Measurements from ENCODE around the gene TFF3.

Gene TFF3

GRCh38 chr21:42348762-42349161, 33.6 kb upstream of the TFF3 start:
- H3K4me3 ChIP-seq (ENCODE audit: low read depth, low read length): no peak overlapping the region
- TF ChIP-seq CTCF (IDR thresholded peaks at IDR 0.05; ENCODE audit: low read depth, low read length): no peak
- no peak for TF ChIP-seq MYC (IDR thresholded peaks at IDR 0.05; ENCODE audit: low read depth, low read length)
- no peak for TF ChIP-seq POLR2A (IDR thresholded peaks at IDR 0.05; ENCODE audit: extremely low read depth, insufficient read length)
- TF ChIP-seq MAX (IDR thresholded peaks at IDR 0.05; ENCODE audit: low read depth, low read length): no peak
- no peak for DNase-seq (ENCODE audit: low read depth)

GRCh38 chr21:42347601-42348327, 32.6 kb upstream of the TFF3 start:
- no peak for TF ChIP-seq MAX (IDR thresholded peaks at IDR 0.05; ENCODE audit: low read depth, low read length)
- no peak for TF ChIP-seq POLR2A (IDR thresholded peaks at IDR 0.05; ENCODE audit: extremely low read depth, insufficient read length)
- no peak for TF ChIP-seq MYC (IDR thresholded peaks at IDR 0.05; ENCODE audit: low read depth, low read length)
- no peak for TF ChIP-seq CTCF (IDR thresholded peaks at IDR 0.05; ENCODE audit: low read depth, low read length)
- H3K4me3 ChIP-seq (ENCODE audit: low read depth, low read length): no peak overlapping the region
- no peak for DNase-seq (ENCODE audit: low read depth)

GRCh38 chr21:42346866-42347600, 31.8 kb upstream of the TFF3 start:
- no peak for DNase-seq (ENCODE audit: low read depth)
- H3K4me3 ChIP-seq (ENCODE audit: low read depth, low read length): no peak overlapping the region
- TF ChIP-seq POLR2A (IDR thresholded peaks at IDR 0.05; ENCODE audit: extremely low read depth, insufficient read length): no peak

GRCh38 chr21:42346441-42346840, 31.2 kb upstream of the TFF3 start:
- TF ChIP-seq POLR2A (IDR thresholded peaks at IDR 0.05; ENCODE audit: extremely low read depth, insufficient read length): no peak
- TF ChIP-seq MYC (IDR thresholded peaks at IDR 0.05; ENCODE audit: low read depth, low read length): no peak
- DNase-seq (ENCODE audit: low read depth): no peak
- no peak overlapping the region for H3K4me3 ChIP-seq (ENCODE audit: low read depth, low read length)

- TF ChIP-seq CTCF (IDR thresholded peaks at IDR 0.05; ENCODE audit: low read depth, low read length) (no peak), MAX (IDR thresholded peaks at IDR 0.05; ENCODE audit: low read depth, low read length) (no peak), MYC (IDR thresholded peaks at IDR 0.05; ENCODE audit: low read depth, low read length) (no peak), POLR2A (IDR thresholded peaks at IDR 0.05; ENCODE audit: extremely low read depth, insufficient read length) (no peak)
- DNase-seq (ENCODE audit: low read depth): no peak
- H3K4me3 ChIP-seq (ENCODE audit: low read depth, low read length): no peak overlapping the region
These were observed 29.4 kb upstream of the TFF3 start for GRCh38 chr21:42344631-42345030.

GRCh38 chr21:42343963-42344510, 28.8 kb upstream of the TFF3 start:
- TF ChIP-seq CTCF (IDR thresholded peaks at IDR 0.05; ENCODE audit: low read depth, low read length) (no peak), MYC (IDR thresholded peaks at IDR 0.05; ENCODE audit: low read depth, low read length) (no peak), MAX (IDR thresholded peaks at IDR 0.05; ENCODE audit: low read depth, low read length) (no peak), POLR2A (IDR thresholded peaks at IDR 0.05; ENCODE audit: extremely low read depth, insufficient read length) (no peak)
- H3K4me3 ChIP-seq (ENCODE audit: low read depth, low read length): no peak overlapping the region
- no peak for DNase-seq (ENCODE audit: low read depth)
